ENCODE measurements around the gene GADL1.

DNA sequence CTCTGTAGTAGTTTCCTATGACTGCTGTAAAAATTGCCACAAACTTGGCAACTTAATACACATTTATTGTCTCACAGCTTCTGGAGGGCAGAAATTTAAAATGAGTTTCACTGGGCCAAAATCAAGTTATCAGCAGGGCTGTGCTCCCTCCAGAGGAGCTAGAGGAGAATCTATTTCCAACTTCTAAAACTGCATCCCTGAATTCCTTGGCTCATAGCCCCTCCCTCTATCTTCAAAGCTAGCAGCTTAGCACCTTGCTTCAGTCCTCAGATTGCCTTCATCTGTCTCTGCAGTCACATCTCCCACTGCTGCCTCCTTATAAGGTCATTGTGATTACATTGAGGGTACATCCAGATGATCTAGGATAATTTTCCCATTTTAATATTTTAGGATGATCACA lies 17.8 kb upstream of the GADL1 start:
- TF ChIP-seq, protein P1, sequence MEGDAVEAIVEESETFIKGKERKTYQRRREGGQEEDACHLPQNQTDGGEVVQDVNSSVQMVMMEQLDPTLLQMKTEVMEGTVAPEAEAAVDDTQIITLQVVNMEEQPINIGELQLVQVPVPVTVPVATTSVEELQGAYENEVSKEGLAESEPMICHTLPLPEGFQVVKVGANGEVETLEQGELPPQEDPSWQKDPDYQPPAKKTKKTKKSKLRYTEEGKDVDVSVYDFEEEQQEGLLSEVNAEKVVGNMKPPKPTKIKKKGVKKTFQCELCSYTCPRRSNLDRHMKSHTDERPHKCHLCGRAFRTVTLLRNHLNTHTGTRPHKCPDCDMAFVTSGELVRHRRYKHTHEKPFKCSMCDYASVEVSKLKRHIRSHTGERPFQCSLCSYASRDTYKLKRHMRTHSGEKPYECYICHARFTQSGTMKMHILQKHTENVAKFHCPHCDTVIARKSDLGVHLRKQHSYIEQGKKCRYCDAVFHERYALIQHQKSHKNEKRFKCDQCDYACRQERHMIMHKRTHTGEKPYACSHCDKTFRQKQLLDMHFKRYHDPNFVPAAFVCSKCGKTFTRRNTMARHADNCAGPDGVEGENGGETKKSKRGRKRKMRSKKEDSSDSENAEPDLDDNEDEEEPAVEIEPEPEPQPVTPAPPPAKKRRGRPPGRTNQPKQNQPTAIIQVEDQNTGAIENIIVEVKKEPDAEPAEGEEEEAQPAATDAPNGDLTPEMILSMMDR (IDR thresholded peaks at IDR 0.05), result no peak
- no peak for TF ChIP-seq POLR2A (IDR thresholded peaks at IDR 0.05)
